Body of pancreas (tissue), 4 donors: Measurements from ENCODE around the gene LCOR.

Experiments used
- POLR2A ChIP-seq, 3 donors: fragments of 450-650 bp; IDR thresholded peaks; one replicate each; pipeline ENCODE4 v1.6.1; 2016; ENCODE audit warnings: antibody characterized with exemption in 3 of 3, mild to moderate bottlenecking in 2 of 3
- TF ChIP-seq, protein P1 (sequence below), 7 experiments: fragments of 450-650 bp in 4 of 7; fragments of 200-600 bp in 3 of 7; sonication (generic) in 3 of 7; IDR thresholded peaks; one replicate each; pipeline ENCODE4 v1.5.1; 2016 to 2019; ENCODE audit warnings: antibody characterized with exemption in 7 of 7

DNA sequence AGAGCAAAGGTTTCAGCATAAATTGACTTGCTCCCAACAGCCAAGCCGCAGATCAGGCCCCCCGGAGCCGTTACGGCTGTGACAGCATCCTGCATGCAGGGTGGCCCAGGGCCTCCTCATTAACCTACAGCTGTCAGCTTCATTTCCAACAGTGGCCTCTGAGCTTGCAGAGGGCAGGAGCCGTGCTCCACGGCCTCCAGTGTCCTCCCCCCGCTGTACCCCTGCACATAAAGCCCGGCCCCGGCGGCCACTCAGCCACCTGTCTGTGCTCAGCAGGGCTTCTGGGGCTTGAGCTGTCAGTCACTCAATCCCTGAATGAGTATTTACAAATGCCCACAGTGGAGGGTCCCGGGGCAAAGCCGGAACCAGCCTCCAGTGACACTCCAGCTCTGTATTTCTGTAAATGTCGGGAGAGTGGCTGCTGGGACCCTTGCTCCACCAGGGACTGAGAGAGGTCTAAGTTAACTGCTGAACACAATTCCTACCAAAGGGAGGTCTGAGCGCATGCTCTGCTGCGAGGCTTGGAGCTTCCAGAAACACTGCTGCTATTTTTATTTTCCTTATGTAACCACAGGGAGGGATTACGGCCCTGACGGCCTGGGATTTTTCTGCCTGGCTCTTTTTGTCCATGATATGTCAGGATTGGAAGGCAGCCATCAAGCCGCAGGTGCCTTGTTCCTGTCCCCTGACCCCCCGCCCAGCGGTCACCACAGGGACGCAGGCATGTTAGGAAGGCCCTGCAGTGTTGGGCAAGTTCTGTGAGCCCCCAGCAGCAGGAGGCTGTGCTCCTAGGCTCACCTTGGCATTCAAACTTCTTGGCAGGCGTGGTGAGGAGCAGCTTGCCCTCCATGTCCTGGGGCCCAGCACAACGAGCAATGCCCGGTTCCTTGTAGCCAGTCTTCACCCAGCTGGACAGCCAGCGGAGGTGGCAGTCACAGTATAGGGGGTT is 188.6 kb downstream of the LCOR start:
- TF ChIP-seq, protein P1, sequence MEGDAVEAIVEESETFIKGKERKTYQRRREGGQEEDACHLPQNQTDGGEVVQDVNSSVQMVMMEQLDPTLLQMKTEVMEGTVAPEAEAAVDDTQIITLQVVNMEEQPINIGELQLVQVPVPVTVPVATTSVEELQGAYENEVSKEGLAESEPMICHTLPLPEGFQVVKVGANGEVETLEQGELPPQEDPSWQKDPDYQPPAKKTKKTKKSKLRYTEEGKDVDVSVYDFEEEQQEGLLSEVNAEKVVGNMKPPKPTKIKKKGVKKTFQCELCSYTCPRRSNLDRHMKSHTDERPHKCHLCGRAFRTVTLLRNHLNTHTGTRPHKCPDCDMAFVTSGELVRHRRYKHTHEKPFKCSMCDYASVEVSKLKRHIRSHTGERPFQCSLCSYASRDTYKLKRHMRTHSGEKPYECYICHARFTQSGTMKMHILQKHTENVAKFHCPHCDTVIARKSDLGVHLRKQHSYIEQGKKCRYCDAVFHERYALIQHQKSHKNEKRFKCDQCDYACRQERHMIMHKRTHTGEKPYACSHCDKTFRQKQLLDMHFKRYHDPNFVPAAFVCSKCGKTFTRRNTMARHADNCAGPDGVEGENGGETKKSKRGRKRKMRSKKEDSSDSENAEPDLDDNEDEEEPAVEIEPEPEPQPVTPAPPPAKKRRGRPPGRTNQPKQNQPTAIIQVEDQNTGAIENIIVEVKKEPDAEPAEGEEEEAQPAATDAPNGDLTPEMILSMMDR (IDR thresholded peaks at IDR 0.05): no peak
- no peak for TF ChIP-seq POLR2A (IDR thresholded peaks at IDR 0.05)
